ENCODE results near the gene APH1B.

APH1B gene

GRCh38 chr15:63288342-63288741 is 10.9 kb downstream of the APH1B start:
- no peaks in the 10 kb centered on the region for H3K36me3 ChIP-seq (replicated peaks; ENCODE audit: low read depth, low read length)
- peaks cover 5% of the 10 kb centered on the region; the same call in 1 of the 2 replicates for H3K4me1 ChIP-seq (ENCODE audit: low read length)
- TF ChIP-seq EZH2phosphoT487 (IDR thresholded peaks at IDR 0.05; ENCODE audit: low read depth) (no peak), CTCF (IDR thresholded peaks at IDR 0.05; ENCODE audit: low read depth, low read length) (no peak)
- H3K27ac ChIP-seq (ENCODE audit: low read length): no peak overlapping the region
- H2AFZ ChIP-seq (ENCODE audit: low read depth, low read length): no peak overlapping the region
- no peaks in the 10 kb centered on the region for H4K20me1 ChIP-seq (ENCODE audit: insufficient read depth, low read length)
- no peak overlapping the region for H3K4me3 ChIP-seq (ENCODE audit: low read length)
- H3K27me3 ChIP-seq (ENCODE audit: low read depth, low read length): no peaks in the 10 kb centered on the region
- no peak overlapping the region for H3K9ac ChIP-seq (ENCODE audit: low read length)
- H3K79me2 ChIP-seq (ENCODE audit: low read length): no peaks in the 10 kb centered on the region
- peak overlapping the region; percentile 17 for H3K4me2 ChIP-seq (ENCODE audit: low read length)
- H3K9me3 ChIP-seq (ENCODE audit: insufficient read depth, low read length): no peaks in the 10 kb centered on the region

- no peak overlapping the region for H3K27ac ChIP-seq (ENCODE audit: low read length)
- H2AFZ ChIP-seq (ENCODE audit: low read depth, low read length): no peak overlapping the region
- H3K4me3 ChIP-seq (ENCODE audit: low read length): no peak overlapping the region
- H3K27me3 ChIP-seq (ENCODE audit: low read depth, low read length): no peaks in the 10 kb centered on the region
- H3K4me2 ChIP-seq (ENCODE audit: low read length): peak overlapping the region; percentile 17
- H3K4me1 ChIP-seq (ENCODE audit: low read length): peaks cover 5% of the 10 kb centered on the region; the same call in 1 of the 2 replicates
- no peaks in the 10 kb centered on the region for H3K9me3 ChIP-seq (ENCODE audit: insufficient read depth, low read length)
- H4K20me1 ChIP-seq (ENCODE audit: insufficient read depth, low read length): no peaks in the 10 kb centered on the region
- no peaks in the 10 kb centered on the region for H3K36me3 ChIP-seq (replicated peaks; ENCODE audit: low read depth, low read length)
- H3K79me2 ChIP-seq (ENCODE audit: low read length): no peaks in the 10 kb centered on the region
- H3K9ac ChIP-seq (ENCODE audit: low read length): no peak overlapping the region
- TF ChIP-seq EZH2phosphoT487 (IDR thresholded peaks at IDR 0.05; ENCODE audit: low read depth) (no peak), CTCF (IDR thresholded peaks at IDR 0.05; ENCODE audit: low read depth, low read length) (peak; percentile 89)
Observed at GRCh38 chr15:63288778-63289378, 11.5 kb downstream of the APH1B start.

- no peak overlapping the region for H3K27ac ChIP-seq (ENCODE audit: low read length)
- no peak overlapping the region for H3K4me3 ChIP-seq (ENCODE audit: low read length)
- H2AFZ ChIP-seq (ENCODE audit: low read depth, low read length): no peak overlapping the region
- H3K9me3 ChIP-seq (ENCODE audit: insufficient read depth, low read length): no peaks in the 10 kb centered on the region
- no peaks in the 10 kb centered on the region for H4K20me1 ChIP-seq (ENCODE audit: insufficient read depth, low read length)
- H3K79me2 ChIP-seq (ENCODE audit: low read length): no peaks in the 10 kb centered on the region
- no peak overlapping the region for H3K4me2 ChIP-seq (ENCODE audit: low read length)
- peaks cover 5% of the 10 kb centered on the region; the same call in 1 of the 2 replicates for H3K4me1 ChIP-seq (ENCODE audit: low read length)
- no peaks in the 10 kb centered on the region for H3K27me3 ChIP-seq (ENCODE audit: low read depth, low read length)
- no peak overlapping the region for H3K9ac ChIP-seq (ENCODE audit: low read length)
- peaks cover 2% of the 10 kb centered on the region for H3K36me3 ChIP-seq (replicated peaks; ENCODE audit: low read depth, low read length)
- TF ChIP-seq CTCF (IDR thresholded peaks at IDR 0.05; ENCODE audit: low read depth, low read length) (no peak), EZH2phosphoT487 (IDR thresholded peaks at IDR 0.05; ENCODE audit: low read depth) (no peak)
Observed at GRCh38 chr15:63291507-63291906, 14.1 kb downstream of the APH1B start.

- TF ChIP-seq EZH2phosphoT487 (IDR thresholded peaks at IDR 0.05; ENCODE audit: low read depth) (no peak), CTCF (IDR thresholded peaks at IDR 0.05; ENCODE audit: low read depth, low read length) (no peak)
- H3K27me3 ChIP-seq (ENCODE audit: low read depth, low read length): no peaks in the 10 kb centered on the region
- H3K79me2 ChIP-seq (ENCODE audit: low read length): no peaks in the 10 kb centered on the region
- peaks cover 2% of the 10 kb centered on the region for H3K36me3 ChIP-seq (replicated peaks; ENCODE audit: low read depth, low read length)
- H3K4me2 ChIP-seq (ENCODE audit: low read length): no peak overlapping the region
- no peaks in the 10 kb centered on the region for H4K20me1 ChIP-seq (ENCODE audit: insufficient read depth, low read length)
- H3K4me1 ChIP-seq (ENCODE audit: low read length): peaks cover 5% of the 10 kb centered on the region; the same call in 1 of the 2 replicates
- no peak overlapping the region for H3K27ac ChIP-seq (ENCODE audit: low read length)
- no peak overlapping the region for H2AFZ ChIP-seq (ENCODE audit: low read depth, low read length)
- no peak overlapping the region for H3K4me3 ChIP-seq (ENCODE audit: low read length)
- no peaks in the 10 kb centered on the region for H3K9me3 ChIP-seq (ENCODE audit: insufficient read depth, low read length)
- H3K9ac ChIP-seq (ENCODE audit: low read length): no peak overlapping the region
Observed at GRCh38 chr15:63292241-63292640, 14.8 kb downstream of the APH1B start.

All from OCI-LY3 (cell line).